ENCODE data around the gene EDA.

The EDA gene

GRCh38 chrX:69614886-69615285, 1.0 kb upstream of the EDA start:
- TF ChIP-seq SIN3A (IDR thresholded peaks at IDR 0.05; ENCODE audit: borderline replicate concordance, insufficient read depth, low read length) (no peak), POLR2AphosphoS5 (IDR thresholded peaks at IDR 0.05; ENCODE audit: low read depth, low read length) (no peak), TAF1 (IDR thresholded peaks at IDR 0.05; ENCODE audit: borderline replicate concordance, insufficient read depth, low read length) (no peak), REST (IDR thresholded peaks at IDR 0.05; ENCODE audit: insufficient read depth in 1 of 2, low read depth in 2 of 2, low read length in 2 of 2) (no peak), FOXP2 (optimal IDR thresholded peaks at IDR 0.05; ENCODE audit: borderline replicate concordance, extremely low read depth, extremely low read length, insufficient read depth) (no peak)

- TF ChIP-seq FOXP2 (optimal IDR thresholded peaks at IDR 0.05; ENCODE audit: borderline replicate concordance, extremely low read depth, extremely low read length, insufficient read depth) (no peak), TAF1 (IDR thresholded peaks at IDR 0.05; ENCODE audit: borderline replicate concordance, insufficient read depth, low read length) (no peak), REST (IDR thresholded peaks at IDR 0.05; ENCODE audit: insufficient read depth in 1 of 2, low read depth in 2 of 2, low read length in 2 of 2) (no peak), POLR2AphosphoS5 (IDR thresholded peaks at IDR 0.05; ENCODE audit: low read depth, low read length) (no peak), SIN3A (IDR thresholded peaks at IDR 0.05; ENCODE audit: borderline replicate concordance, insufficient read depth, low read length) (no peak)
These were observed 571 bp upstream of the EDA start for GRCh38 chrX:69615342-69615741.

GRCh38 chrX:69616457-69617203, 717 bp downstream of the EDA start:
- TF ChIP-seq REST (IDR thresholded peaks at IDR 0.05; ENCODE audit: insufficient read depth in 1 of 2, low read depth in 2 of 2, low read length in 2 of 2) (no peak), POLR2AphosphoS5 (IDR thresholded peaks at IDR 0.05; ENCODE audit: low read depth, low read length) (no peak), FOXP2 (optimal IDR thresholded peaks at IDR 0.05; ENCODE audit: borderline replicate concordance, extremely low read depth, extremely low read length, insufficient read depth) (no peak), TAF1 (IDR thresholded peaks at IDR 0.05; ENCODE audit: borderline replicate concordance, insufficient read depth, low read length) (no peak), SIN3A (IDR thresholded peaks at IDR 0.05; ENCODE audit: borderline replicate concordance, insufficient read depth, low read length) (no peak)

- no peak for TF ChIP-seq POLR2AphosphoS5 (IDR thresholded peaks at IDR 0.05; ENCODE audit: low read depth, low read length)
- no peak for TF ChIP-seq FOXP2 (optimal IDR thresholded peaks at IDR 0.05; ENCODE audit: borderline replicate concordance, extremely low read depth, extremely low read length, insufficient read depth)
- TF ChIP-seq SIN3A (IDR thresholded peaks at IDR 0.05; ENCODE audit: borderline replicate concordance, insufficient read depth, low read length): no peak
- TF ChIP-seq REST (IDR thresholded peaks at IDR 0.05; ENCODE audit: insufficient read depth in 1 of 2, low read depth in 2 of 2, low read length in 2 of 2): no peak
These were observed 2.9 kb downstream of the EDA start for GRCh38 chrX:69618803-69619202.
